Mesenchymal stem cell (in vitro differentiated cells and primary cell): Measurements from ENCODE around the gene SSBP4.

Source experiments
- DNase-seq: peaks from one replicate; pipeline ENCODE4 v3.0.0-alpha.2; 2013
- H2AFZ ChIP-seq: one replicate; pipeline ENCODE4 v1.6.1; 2013; ENCODE audit warnings: low read depth, mild to moderate bottlenecking, control low read depth, inconsistent platforms, low read length, moderate library complexity
- H2AK5ac ChIP-seq: 2 replicates; pipeline ENCODE4 v1.6.1; 2013; ENCODE audit warnings: low read length, moderate library complexity, mild to moderate bottlenecking, inconsistent platforms; ENCODE audit not compliant: severe bottlenecking
- H2BK120ac ChIP-seq: one replicate; pipeline ENCODE4 v1.6.1; 2013; ENCODE audit warnings: low read depth, mild to moderate bottlenecking, inconsistent platforms, low read length, moderate library complexity
- H2BK12ac ChIP-seq, 2 experiments: one replicate each; pipeline ENCODE4 v1.6.1; 2013; ENCODE audit warnings: inconsistent platforms in 2 of 2, low read length in 2 of 2, mild to moderate bottlenecking in 2 of 2, moderate library complexity in 2 of 2, control low read depth in 1 of 2
- H2BK15ac ChIP-seq: one replicate; pipeline ENCODE4 v1.6.1; 2013; ENCODE audit warnings: mild to moderate bottlenecking, low read depth, inconsistent platforms; ENCODE audit not compliant: poor library complexity, severe bottlenecking
- H2BK5ac ChIP-seq: 2 replicates; pipeline ENCODE4 v1.6.1; 2013; ENCODE audit warnings: low read depth, mild to moderate bottlenecking, low read length, control low read depth, inconsistent platforms; ENCODE audit not compliant: poor library complexity, severe bottlenecking
- H3K14ac ChIP-seq, 2 experiments: one replicate each; pipeline ENCODE4 v1.6.1; 2013; ENCODE audit warnings: inconsistent platforms in 2 of 2, low read length in 2 of 2, control low read depth in 1 of 2, mild to moderate bottlenecking in 1 of 2, moderate library complexity in 1 of 2
- H3K18ac ChIP-seq, 2 experiments: one replicate each; pipeline ENCODE4 v1.6.1; 2013; ENCODE audit warnings: inconsistent platforms in 2 of 2, low read length in 2 of 2, control low read depth in 1 of 2, low read depth in 1 of 2, mild to moderate bottlenecking in 1 of 2
- H3K23ac ChIP-seq, 2 experiments: one replicate each; pipeline ENCODE4 v1.6.1; 2013; ENCODE audit warnings: inconsistent platforms in 2 of 2, low read length in 2 of 2, mild to moderate bottlenecking in 2 of 2, moderate library complexity in 2 of 2, control low read depth in 1 of 2
- H3K27ac ChIP-seq: 2 replicates; pipeline ENCODE4 v1.5.1; 2013; ENCODE audit warnings: mild to moderate bottlenecking, moderate library complexity, low read length, control low read depth, inconsistent platforms; ENCODE audit not compliant: poor library complexity, severe bottlenecking
- H3K27me3 ChIP-seq, 2 experiments: 2 replicates each; pipeline versions ENCODE4 v1.6.1 to v1.7.0; 2013; ENCODE audit warnings: low read length in 2 of 2, mild to moderate bottlenecking in 2 of 2, moderate library complexity in 2 of 2, control low read depth in 1 of 2, inconsistent platforms in 1 of 2; ENCODE audit not compliant: control insufficient read depth in 1 of 2, insufficient read depth in 1 of 2
- H3K36me3 ChIP-seq, 2 experiments: 2 replicates each; pipeline versions ENCODE4 v1.6.1 to v1.7.0; 2013; ENCODE audit warnings: low read length in 2 of 2, control low read depth in 1 of 2, inconsistent platforms in 1 of 2, low read depth in 1 of 2, mild to moderate bottlenecking in 1 of 2; ENCODE audit not compliant: insufficient read depth in 2 of 2, control insufficient read depth in 1 of 2
- H3K4ac ChIP-seq, 2 experiments: one replicate each; pipeline ENCODE4 v1.6.1; 2013; ENCODE audit warnings: inconsistent platforms in 2 of 2, low read length in 2 of 2, mild to moderate bottlenecking in 2 of 2, moderate library complexity in 2 of 2, control low read depth in 1 of 2, low read depth in 1 of 2
- H3K4me1 ChIP-seq: 2 replicates; pipeline ENCODE4 v1.6.1; 2013; ENCODE audit warnings: low read depth, low read length, control low read depth; ENCODE audit not compliant: control insufficient read depth, insufficient read depth
- H3K4me2 ChIP-seq: 2 replicates; pipeline ENCODE4 v1.6.1; 2013; ENCODE audit warnings: low read length, mild to moderate bottlenecking, inconsistent platforms; ENCODE audit not compliant: poor library complexity, severe bottlenecking
- H3K4me3 ChIP-seq, 2 experiments: 2 replicates each; pipeline versions ENCODE4 v1.5.1 to v1.7.0; 2013; ENCODE audit warnings: low read length in 2 of 2, mild to moderate bottlenecking in 2 of 2, control low read depth in 1 of 2, low read depth in 1 of 2; ENCODE audit not compliant: insufficient read depth in 1 of 2
- H3K79me1 ChIP-seq: replicated peaks from 2 replicates; pipeline ENCODE4 v1.6.1; 2013; ENCODE audit warnings: mild to moderate bottlenecking, control low read depth, low read length, inconsistent platforms; ENCODE audit not compliant: poor library complexity, severe bottlenecking
- H3K9ac ChIP-seq: 2 replicates; pipeline ENCODE4 v1.7.0; 2013; ENCODE audit warnings: mild to moderate bottlenecking, low read length, moderate library complexity
- H3K9me3 ChIP-seq: 2 replicates; pipeline ENCODE4 v1.7.0; 2013; ENCODE audit warnings: mild to moderate bottlenecking, low read length; ENCODE audit not compliant: control insufficient read depth
- H4K8ac ChIP-seq: one replicate; pipeline ENCODE4 v1.6.1; 2013; ENCODE audit warnings: inconsistent platforms, mild to moderate bottlenecking, low read length, moderate library complexity
- H4K91ac ChIP-seq: one replicate; pipeline ENCODE4 v1.6.1; 2013; ENCODE audit warnings: mild to moderate bottlenecking, low read length, inconsistent platforms
- WGBS: methylation state at CpG from one replicate; pipeline ENCODE4 v1.1.7; 2013; ENCODE audit warnings: mixed read lengths; 5-methylcytosine and 5-hydroxymethylcytosine counted together

Gene SSBP4

GRCh38 chr19:18450931-18451836 lies 32.0 kb downstream of the SSBP4 start:
- 57% methylated on average over 26 of the region's 26 CpGs for WGBS
- Histone ChIP-seq H3K4me2 (no peak overlapping the region), H3K27me3 (no peaks in the 10 kb centered on the region), H2AK5ac (no peak overlapping the region), H2BK5ac (no peak overlapping the region), H4K8ac (peak overlapping the region; percentile 69), H4K91ac (peak overlapping the region; percentile 25), H3K79me1 (peaks cover 35% of the 10 kb centered on the region), H3K9ac (no peak overlapping the region), H3K9me3 (no peaks in the 10 kb centered on the region), H2BK15ac (no peak overlapping the region), H3K4me1 (peaks cover 30% of the 10 kb centered on the region), H2AFZ (no peak overlapping the region), H3K18ac (peak overlapping the region in 1 of 2 experiments; percentile 48), H3K4me3 (no peak overlapping the region), H3K4ac (peak overlapping the region in 1 of 2 experiments; percentile 6), H3K27ac (no peak overlapping the region), H3K23ac (no peak overlapping the region), H2BK12ac (peak overlapping the region in 1 of 2 experiments; percentile 6), H3K36me3 (peaks cover 65 to 69% of the 10 kb centered on the region in 2 experiments), H2BK120ac (peak overlapping the region; percentile 22), H3K14ac (no peak overlapping the region)
- DNase-seq: peak; percentile 77

- Histone ChIP-seq H3K4me2 (no peak overlapping the region), H2AK5ac (no peak overlapping the region), H3K36me3 (peaks cover 60 to 69% of the 10 kb centered on the region in 2 experiments), H2BK12ac (no peak overlapping the region), H3K4ac (peak overlapping the region in 1 of 2 experiments; percentile 61), H3K14ac (no peak overlapping the region), H2AFZ (no peak overlapping the region), H3K27me3 (no peaks in the 10 kb centered on the region), H2BK120ac (no peak overlapping the region), H3K9me3 (no peaks in the 10 kb centered on the region), H3K4me1 (peaks cover 25% of the 10 kb centered on the region), H3K9ac (peak overlapping the region; percentile 16), H3K79me1 (peaks cover 31% of the 10 kb centered on the region), H3K23ac (no peak overlapping the region), H2BK15ac (no peak overlapping the region), H3K27ac (no peak overlapping the region), H3K4me3 (no peak overlapping the region), H4K91ac (no peak overlapping the region), H4K8ac (peak overlapping the region; percentile 47), H3K18ac (no peak overlapping the region), H2BK5ac (no peak overlapping the region)
- 61% methylated on average over 3 of the region's 3 CpGs for WGBS
- no peak for DNase-seq
Measured at GRCh38 chr19:18452386-18452785, 33.2 kb downstream of the SSBP4 start.

- H4K91ac ChIP-seq: no peak overlapping the region
- H3K4ac ChIP-seq: no peak overlapping the region
- H3K27me3 ChIP-seq: no peaks in the 10 kb centered on the region
- peak; percentile 39 for DNase-seq
- no peak overlapping the region for H2BK120ac ChIP-seq
- no peak overlapping the region for H3K27ac ChIP-seq
- H3K4me2 ChIP-seq: no peak overlapping the region
- no peak overlapping the region for H3K18ac ChIP-seq
- H3K4me3 ChIP-seq: no peak overlapping the region
- WGBS: 80% methylated on average over 10 of the region's 10 CpGs
- H3K9me3 ChIP-seq: no peaks in the 10 kb centered on the region
- H2BK5ac ChIP-seq: no peak overlapping the region
- H2AK5ac ChIP-seq: no peak overlapping the region
- no peak overlapping the region for H3K14ac ChIP-seq
- no peak overlapping the region for H2AFZ ChIP-seq
- H3K23ac ChIP-seq: no peak overlapping the region
- H3K36me3 ChIP-seq: peaks cover 63 to 73% of the 10 kb centered on the region in 2 experiments
- H3K4me1 ChIP-seq: peaks cover 35% of the 10 kb centered on the region
- H4K8ac ChIP-seq: no peak overlapping the region
- H3K9ac ChIP-seq: peak overlapping the region; percentile 0
- H2BK12ac ChIP-seq: no peak overlapping the region
- peaks cover 34% of the 10 kb centered on the region for H3K79me1 ChIP-seq
- H2BK15ac ChIP-seq: no peak overlapping the region
Measured at GRCh38 chr19:18453269-18454024, 34.2 kb downstream of the SSBP4 start.

GRCh38 chr19:18456279-18456678 lies 37.1 kb downstream of the SSBP4 start:
- no peak overlapping the region for H2AFZ ChIP-seq

More at GRCh38 chr19:18456279-18456678, 37.1 kb downstream of the SSBP4 start:
- Histone ChIP-seq H3K23ac (no peak overlapping the region), H3K18ac (no peak overlapping the region), H2AK5ac (no peak overlapping the region), H3K4me2 (no peak overlapping the region), H2BK5ac (no peak overlapping the region), H3K4ac (no peak overlapping the region), H3K4me1 (peaks cover 46% of the 10 kb centered on the region), H2BK12ac (no peak overlapping the region), H2BK120ac (no peak overlapping the region), H3K14ac (no peak overlapping the region), H3K27ac (no peak overlapping the region), H3K9ac (no peak overlapping the region), H3K36me3 (peaks cover 57 to 62% of the 10 kb centered on the region in 2 experiments), H4K91ac (peak overlapping the region; percentile 19), H3K4me3 (no peak overlapping the region), H3K79me1 (peaks cover 25% of the 10 kb centered on the region), H3K9me3 (no peaks in the 10 kb centered on the region), H2BK15ac (no peak overlapping the region), H3K27me3 (no peaks in the 10 kb centered on the region), H4K8ac (no peak overlapping the region)
- no peak for DNase-seq
- WGBS: 96% methylated on average over 4 of the region's 4 CpGs
